GM19463 (cell line): Measurements from ENCODE around the gene DDX3Y.

Experiments
- ATAC-seq: cut with Tn5 transposase; IDR thresholded peaks from one replicate; pipeline ENCODE4 v1.9.1; 2021; ENCODE audit warnings: mild to moderate bottlenecking, moderate library complexity; ENCODE audit not compliant: unreplicated experiment

Gene DDX3Y

DNA sequence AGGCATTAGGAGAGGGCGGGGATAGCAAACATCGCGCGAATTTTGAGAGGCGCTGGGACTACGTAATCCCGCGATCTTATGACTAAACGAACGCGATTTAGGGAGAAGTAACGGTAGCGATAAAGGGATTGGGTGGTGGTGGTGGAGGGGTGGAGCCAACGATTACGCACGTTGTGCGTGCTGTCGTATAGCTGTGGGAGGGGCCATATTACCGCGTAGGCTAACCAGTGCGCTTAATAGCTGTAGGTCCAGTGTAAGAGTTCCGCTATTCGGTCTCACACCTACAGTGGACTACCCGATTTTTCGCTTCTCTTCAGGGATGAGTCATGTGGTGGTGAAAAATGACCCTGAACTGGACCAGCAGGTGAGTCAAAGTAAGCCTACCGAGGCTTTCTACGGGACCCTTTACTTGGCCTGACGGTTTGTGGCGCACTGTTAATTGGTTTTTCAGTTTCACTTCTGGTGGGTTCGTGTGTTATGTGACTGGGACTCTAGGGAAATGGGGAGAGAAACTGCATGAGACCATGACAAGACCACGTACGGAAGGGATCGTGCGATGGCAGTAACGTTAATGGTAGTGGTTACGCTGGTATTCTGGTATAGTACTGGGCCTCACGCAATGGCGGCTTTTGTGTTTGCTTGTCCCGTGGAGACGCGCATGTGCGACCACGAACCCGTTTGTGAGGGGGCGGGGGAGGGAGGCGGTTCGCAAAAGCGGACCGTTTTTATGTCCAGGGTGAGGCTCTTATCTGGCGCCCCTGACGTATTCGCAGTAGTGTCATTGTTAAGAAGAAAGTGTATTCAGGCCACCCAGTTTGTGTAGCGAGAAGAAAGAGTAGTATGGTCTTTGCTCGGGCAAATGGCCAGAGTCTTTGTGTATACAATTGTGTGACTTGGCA lies at the start of gene DDX3Y:
Gene DDX3Y, plus strand, starts transcription at position 251 of the 899 bp plus-strand sequence. Its CDS starts 69 bp downstream, at position 320.
- ATAC-seq: no peak

DNA sequence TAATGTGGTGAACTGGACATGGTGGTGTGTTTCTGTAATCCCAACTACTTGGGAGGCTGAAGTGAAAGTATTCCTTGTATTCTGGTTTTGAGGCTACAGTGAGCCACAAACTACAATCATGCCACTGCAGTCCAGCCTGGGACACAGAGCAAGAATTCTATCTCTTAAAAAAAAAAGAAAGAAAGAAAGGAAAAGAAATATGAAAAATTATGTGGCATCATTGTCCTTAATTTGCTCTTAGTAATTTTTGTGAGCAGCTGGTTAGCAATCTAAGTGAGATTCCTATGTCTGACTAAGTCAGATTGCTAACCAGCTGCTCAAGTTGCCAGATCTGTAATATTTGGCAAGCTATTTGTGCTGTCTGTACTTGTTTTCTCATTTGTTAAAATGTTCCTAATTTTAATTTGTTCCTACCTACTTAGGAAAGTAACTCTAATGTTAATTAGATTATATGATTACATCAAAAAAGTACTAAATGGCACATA lies 48.8 kb upstream of the DDX3Y start:
- no peak for ATAC-seq

DNA sequence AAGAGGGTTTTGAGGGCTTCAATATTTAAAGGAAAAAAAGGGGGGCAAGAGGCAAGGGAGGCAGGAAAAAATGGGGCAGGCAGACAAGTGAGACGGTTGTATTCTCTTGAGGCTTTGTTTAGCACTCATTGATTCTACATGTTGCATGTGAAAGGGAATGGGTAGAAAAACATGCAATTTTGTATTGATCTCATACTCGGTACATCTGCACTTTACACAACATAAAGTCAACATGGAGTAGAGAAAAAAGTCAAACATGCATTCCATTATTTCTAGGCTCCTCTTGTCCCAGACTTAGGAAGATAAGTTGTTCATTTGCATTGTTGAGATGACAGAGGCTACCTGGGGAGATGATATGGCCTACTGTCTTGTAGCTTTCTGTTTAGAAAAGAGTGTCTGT lies 36.7 kb upstream of the DDX3Y start:
- ATAC-seq: no peak

DNA sequence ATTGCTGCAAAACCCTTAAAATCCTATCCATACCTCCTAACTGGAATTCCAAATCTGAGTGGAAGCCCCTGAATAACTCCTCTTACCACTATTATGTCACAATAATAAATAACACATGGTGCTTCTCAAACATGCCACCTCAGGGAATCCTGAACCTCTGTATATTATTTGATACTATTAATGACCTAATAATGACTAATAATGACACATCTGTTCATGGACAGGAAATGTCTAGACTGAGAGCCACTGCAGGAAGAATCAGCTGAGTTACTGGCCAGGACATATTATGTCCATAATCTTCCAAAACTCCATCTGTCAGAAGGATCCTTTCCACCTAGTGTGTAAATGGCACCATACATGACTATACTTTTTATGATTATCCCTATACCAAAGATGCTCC lies 7.7 kb upstream of the DDX3Y start:
- no peak for ATAC-seq

DNA sequence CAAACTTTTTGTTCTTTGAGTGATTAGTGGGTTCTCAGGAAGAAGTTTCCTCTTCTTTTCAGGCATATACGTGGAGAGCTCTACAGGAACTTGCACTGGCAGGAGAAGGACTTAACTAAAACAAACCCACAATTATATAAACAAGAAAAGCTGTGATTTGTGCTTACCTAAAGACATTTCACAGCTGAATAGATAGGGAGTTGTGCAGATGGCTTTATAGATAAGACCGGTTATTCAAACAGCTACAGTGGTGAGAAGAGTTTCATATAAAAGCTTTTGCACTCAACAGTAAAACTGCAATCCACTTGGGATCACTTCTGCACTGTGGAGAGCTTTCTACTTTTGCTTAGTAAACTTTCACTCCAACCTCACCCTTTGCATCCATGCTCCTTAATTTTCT lies 6.1 kb upstream of the DDX3Y start:
- ATAC-seq: no peak

DNA sequence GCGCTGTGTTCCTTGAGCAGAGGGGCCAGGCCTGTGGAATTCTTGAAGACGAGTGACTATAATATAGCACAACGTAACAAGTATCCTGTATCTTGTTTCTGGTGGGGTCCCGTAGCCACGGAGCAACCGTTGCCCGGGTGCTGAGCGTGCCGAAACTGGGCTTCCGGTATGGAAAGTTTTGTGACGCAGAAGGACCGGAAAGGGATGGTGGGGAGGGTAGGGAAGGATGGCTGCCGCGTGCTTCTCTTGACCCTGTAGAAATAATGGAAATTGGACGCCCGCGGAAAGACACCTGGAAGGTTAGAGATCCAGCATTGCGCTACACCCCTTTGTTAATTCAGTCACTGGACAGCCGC lies 827 bp downstream of the DDX3Y start:
- no peak for ATAC-seq

DNA sequence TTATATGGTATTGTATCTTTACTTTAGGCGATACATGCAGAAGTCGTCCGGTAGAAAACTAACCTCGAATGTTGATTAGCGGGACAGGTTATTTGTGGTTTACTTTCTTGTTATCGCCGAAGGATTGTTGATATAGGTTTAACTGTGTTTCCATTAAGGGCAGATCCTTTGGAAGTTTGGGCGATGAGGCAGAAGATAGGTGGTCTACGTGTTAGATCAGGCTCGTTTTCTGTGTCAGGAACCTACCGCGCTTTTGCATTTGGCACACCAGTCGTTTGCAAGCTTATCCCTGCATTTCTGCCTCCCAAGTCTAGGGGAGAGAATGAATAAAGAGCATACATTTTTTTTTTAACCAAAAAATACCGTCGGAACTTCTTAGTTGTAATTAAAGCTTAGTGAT lies 1.2 kb downstream of the DDX3Y start:
- ATAC-seq: no peak

DNA sequence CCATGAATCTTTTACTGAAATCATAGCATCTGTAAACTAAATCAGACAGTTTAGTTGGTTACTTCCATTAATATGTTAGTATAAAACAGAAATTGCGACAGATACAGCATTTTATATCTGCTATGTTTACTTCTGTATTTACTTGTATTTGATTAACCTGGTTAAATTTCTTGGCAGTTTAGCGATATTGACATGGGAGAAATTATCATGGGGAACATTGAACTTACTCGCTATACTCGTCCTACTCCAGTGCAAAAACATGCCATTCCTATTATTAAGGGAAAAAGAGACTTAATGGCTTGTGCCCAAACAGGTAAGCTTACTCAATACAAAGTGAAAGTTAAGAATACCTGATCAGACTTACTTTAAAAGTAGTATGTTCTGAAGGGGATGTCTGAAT lies 8.9 kb downstream of the DDX3Y start:
- ATAC-seq: no peak

DNA sequence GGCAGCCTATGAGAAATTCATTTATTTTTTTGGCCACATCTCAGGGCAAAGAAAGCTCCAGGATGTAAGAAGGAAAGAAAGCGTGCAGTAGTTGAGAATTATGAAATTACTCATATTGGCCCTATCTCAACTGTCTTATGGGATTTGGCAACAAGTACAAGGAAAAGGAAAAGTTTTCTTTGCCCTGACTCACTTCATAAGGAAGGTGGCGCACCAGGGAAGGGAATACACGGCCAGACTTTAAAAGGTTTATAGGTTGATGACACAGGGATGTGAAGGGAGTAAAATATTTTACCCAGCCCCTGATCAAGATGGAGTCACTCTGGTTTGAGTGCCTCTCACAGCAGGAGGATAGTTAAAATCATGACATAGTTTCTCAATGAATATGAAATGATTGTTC lies 23.4 kb downstream of the DDX3Y start:
- ATAC-seq: no peak

DNA sequence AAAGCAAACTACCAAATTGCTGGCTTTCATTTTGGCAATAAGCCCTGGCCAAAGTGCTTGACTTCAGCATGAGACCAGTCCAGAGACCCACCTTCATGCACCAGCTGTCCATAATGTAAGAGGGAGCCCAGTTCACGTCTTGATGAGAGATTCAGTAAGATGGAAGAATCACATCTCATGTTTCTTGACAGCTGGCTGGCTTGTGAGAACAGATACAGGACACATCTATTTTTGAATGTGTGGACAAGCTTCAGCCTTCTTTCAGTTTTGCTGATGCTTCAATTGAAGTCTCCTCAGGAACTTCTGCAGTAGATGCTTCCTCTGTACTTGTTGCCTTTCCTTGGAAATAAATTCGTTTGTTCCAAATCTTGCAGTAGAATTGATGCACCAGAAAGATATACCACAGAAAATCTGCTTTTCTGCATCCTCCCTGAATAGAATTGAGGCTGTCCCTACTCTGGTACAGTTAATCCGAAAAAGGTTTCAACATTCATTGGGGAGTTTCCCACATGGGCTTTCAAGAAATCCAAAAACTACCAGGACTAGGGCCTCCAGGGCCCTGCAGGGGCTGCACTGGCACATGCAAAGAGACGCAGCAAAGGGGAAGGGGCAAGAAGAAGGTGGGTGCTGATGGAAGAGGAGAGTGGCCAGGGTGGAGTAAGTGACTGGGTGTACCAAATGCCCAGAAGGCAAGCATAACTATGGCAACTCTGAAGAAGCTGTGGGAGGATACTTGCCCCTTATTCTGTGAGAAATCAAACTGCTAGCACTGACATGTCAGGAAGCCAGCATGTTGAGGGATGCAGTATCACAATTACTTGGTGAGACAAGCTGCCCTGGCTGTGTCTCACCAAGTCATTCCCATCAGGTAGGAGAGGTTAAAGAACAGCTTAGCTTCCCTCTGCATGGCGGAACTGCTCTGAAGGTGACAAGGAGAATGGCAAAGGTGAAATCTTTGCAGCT lies 37.3 kb downstream of the DDX3Y start:
- ATAC-seq: no peak
